WTC11 (cell line): Measurements from ENCODE around the gene PRKCE. TPM values are rescaled to one million over a fixed set of nuclear protein-coding genes. Genes with fewer than 3 reads are reported as not detected.

Experiments
- ATAC-seq: fragments of 200-7000 bp; cut with Tn5 transposase; 2 replicates; pipeline ENCODE4 v1.10.0; 2021; ENCODE audit warnings: mild to moderate bottlenecking, moderate library complexity
- CTCF ChIA-PET: fragments of 300-600 bp; sonication (Branson Sonifier 250); formaldehyde crosslinking; loops from one replicate; lab custom pipeline; 2021; ENCODE audit warnings: antibody characterized with exemption; lab: Charles Lee
- POLR2A ChIA-PET: fragments of 350-600 bp; sonication (Branson Sonifier 250); formaldehyde crosslinking; loops from one replicate; lab custom pipeline; 2021; ENCODE audit warnings: antibody characterized with exemption; lab: Charles Lee
- DNase-seq: peaks from one replicate; pipeline ENCODE4 v3.0.0; 2021; ENCODE audit warnings: low spot score
- H3K27ac Mint-ChIP-seq: 2 replicates; pipeline ENCODE4 v1.8.0; 2021; ENCODE audit warnings: mixed read lengths
- H3K27me3 Mint-ChIP-seq: 2 replicates; pipeline ENCODE4 v1.8.0; 2021; ENCODE audit warnings: low read depth, mild to moderate bottlenecking, moderate library complexity, mixed read lengths
- H3K36me3 Mint-ChIP-seq: 2 replicates; pipeline ENCODE4 v1.8.0; 2021; ENCODE audit warnings: mixed read lengths
- H3K4me1 Mint-ChIP-seq: 2 replicates; pipeline ENCODE4 v1.8.0; 2022; ENCODE audit warnings: mixed read lengths
- H3K4me3 Mint-ChIP-seq: 2 replicates; pipeline ENCODE4 v1.8.0; 2021; ENCODE audit warnings: mild to moderate bottlenecking, moderate library complexity, mixed read lengths
- H3K9me3 Mint-ChIP-seq: 2 replicates; pipeline ENCODE4 v1.8.0; 2021; ENCODE audit warnings: mixed read lengths
- CDX4 ChIP-seq: fragments of 250-450 bp; sonication (Bioruptor Pico); IDR thresholded peaks from 2 replicates; pipeline ENCODE4 v1.9.0; 2021; ENCODE audit warnings: moderate library complexity, mild to moderate bottlenecking, inconsistent platforms, borderline replicate concordance
- E2F5 ChIP-seq: sonication (generic); formaldehyde crosslinking; IDR thresholded peaks from 2 replicates; pipeline ENCODE4 v1.8.1; 2022; ENCODE audit warnings: mild to moderate bottlenecking, moderate library complexity, missing genetic modification reagents
- HMGA2 ChIP-seq: fragments of 250-450 bp; sonication (Bioruptor Pico); IDR thresholded peaks from 2 replicates; pipeline ENCODE4 v1.4.0; 2021; ENCODE audit warnings: mild to moderate bottlenecking, moderate library complexity
- JAZF1 ChIP-seq: fragments of 250-450 bp; sonication (Bioruptor Pico); IDR thresholded peaks from 2 replicates; pipeline ENCODE4 v1.9.0; 2021; ENCODE audit warnings: moderate library complexity, mild to moderate bottlenecking, inconsistent platforms
- JUN ChIP-seq: sonication (generic); formaldehyde crosslinking; IDR thresholded peaks from 2 replicates; pipeline ENCODE4 v1.8.0; 2023; ENCODE audit warnings: mild to moderate bottlenecking, missing genetic modification reagents
- ZBTB21 ChIP-seq: sonication (generic); formaldehyde crosslinking; IDR thresholded peaks from 2 replicates; pipeline ENCODE4 v1.8.1; 2023; ENCODE audit warnings: mild to moderate bottlenecking, missing genetic modification reagents, borderline replicate concordance
- ZMAT4 ChIP-seq: fragments of 250-450 bp; sonication (Bioruptor Pico); IDR thresholded peaks from 2 replicates; pipeline ENCODE4 v1.9.0; 2021; ENCODE audit warnings: mild to moderate bottlenecking
- ZNF138 ChIP-seq: sonication (generic); formaldehyde crosslinking; conservative IDR thresholded peaks from 2 replicates; pipeline ENCODE4 v1.8.1; 2022; ENCODE audit warnings: mild to moderate bottlenecking, moderate library complexity, missing genetic modification reagents
- ZNF263 ChIP-seq: sonication (generic); formaldehyde crosslinking; IDR thresholded peaks from 2 replicates; pipeline ENCODE4 v1.8.1; 2022; ENCODE audit warnings: low read depth, mild to moderate bottlenecking, moderate library complexity, missing genetic modification reagents
- total RNA-seq: library from RNA; stranded (reverse); gene quantifications from 3 replicates; pipeline ENCODE4 v1.2.3, GENCODE V29; 2021
- TF ChIP-seq, protein P1 (sequence below): fragments of 200-600 bp; IDR thresholded peaks from 2 replicates; pipeline ENCODE4 v1.8.0; 2022; ENCODE audit warnings: antibody characterized with exemption
- TF ChIP-seq, protein P2 (sequence below): sonication (generic); formaldehyde crosslinking; IDR thresholded peaks from 2 replicates; pipeline ENCODE4 v1.8.0; 2022; ENCODE audit warnings: mild to moderate bottlenecking, missing genetic modification reagents
- TF ChIP-seq, protein P3 (sequence below): sonication (generic); formaldehyde crosslinking; conservative IDR thresholded peaks from 2 replicates; pipeline ENCODE4 v1.8.1; 2023; ENCODE audit warnings: mild to moderate bottlenecking, low read depth, missing genetic modification reagents, moderate library complexity
- TF ChIP-seq, protein P4 (sequence below): sonication (generic); formaldehyde crosslinking; IDR thresholded peaks from 2 replicates; pipeline ENCODE4 v1.8.1; 2022; ENCODE audit warnings: low read depth, mild to moderate bottlenecking, moderate library complexity, missing genetic modification reagents, borderline replicate concordance
- TF ChIP-seq, protein P5 (sequence below): sonication (generic); formaldehyde crosslinking; IDR thresholded peaks from 2 replicates; pipeline ENCODE4 v1.8.1; 2023; ENCODE audit warnings: mild to moderate bottlenecking, missing genetic modification reagents, borderline replicate concordance

Gene PRKCE
- total RNA-seq, 1 experiment from 2014 or later: 5.8 TPM

- peak; percentile 46 for ATAC-seq
- CTCF ChIA-PET: interaction anchor here (0.6 to 1.2 kb wide), 2 partner anchors 19 to 35 kb away, joined by 3 to 4 read pairs; no protein-coding TSS in a partner anchor
- H3K36me3 Mint-ChIP-seq: no peaks in the 10 kb centered on the region
- H3K4me3 Mint-ChIP-seq: no peak overlapping the region
- no peak for TF ChIP-seq HMGA2 (CRISPR knock-in tag)
- no peak for TF ChIP-seq ZNF263 (CRISPR knock-in tag)
- TF ChIP-seq ZBTB21 (CRISPR knock-in tag): no peak
- TF ChIP-seq, protein P1, sequence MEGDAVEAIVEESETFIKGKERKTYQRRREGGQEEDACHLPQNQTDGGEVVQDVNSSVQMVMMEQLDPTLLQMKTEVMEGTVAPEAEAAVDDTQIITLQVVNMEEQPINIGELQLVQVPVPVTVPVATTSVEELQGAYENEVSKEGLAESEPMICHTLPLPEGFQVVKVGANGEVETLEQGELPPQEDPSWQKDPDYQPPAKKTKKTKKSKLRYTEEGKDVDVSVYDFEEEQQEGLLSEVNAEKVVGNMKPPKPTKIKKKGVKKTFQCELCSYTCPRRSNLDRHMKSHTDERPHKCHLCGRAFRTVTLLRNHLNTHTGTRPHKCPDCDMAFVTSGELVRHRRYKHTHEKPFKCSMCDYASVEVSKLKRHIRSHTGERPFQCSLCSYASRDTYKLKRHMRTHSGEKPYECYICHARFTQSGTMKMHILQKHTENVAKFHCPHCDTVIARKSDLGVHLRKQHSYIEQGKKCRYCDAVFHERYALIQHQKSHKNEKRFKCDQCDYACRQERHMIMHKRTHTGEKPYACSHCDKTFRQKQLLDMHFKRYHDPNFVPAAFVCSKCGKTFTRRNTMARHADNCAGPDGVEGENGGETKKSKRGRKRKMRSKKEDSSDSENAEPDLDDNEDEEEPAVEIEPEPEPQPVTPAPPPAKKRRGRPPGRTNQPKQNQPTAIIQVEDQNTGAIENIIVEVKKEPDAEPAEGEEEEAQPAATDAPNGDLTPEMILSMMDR: no peak
- TF ChIP-seq, protein P2, sequence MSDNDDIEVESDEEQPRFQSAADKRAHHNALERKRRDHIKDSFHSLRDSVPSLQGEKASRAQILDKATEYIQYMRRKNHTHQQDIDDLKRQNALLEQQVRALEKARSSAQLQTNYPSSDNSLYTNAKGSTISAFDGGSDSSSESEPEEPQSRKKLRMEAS: no peak
- no peak for TF ChIP-seq E2F5 (CRISPR knock-in tag)
- TF ChIP-seq, protein P3, sequence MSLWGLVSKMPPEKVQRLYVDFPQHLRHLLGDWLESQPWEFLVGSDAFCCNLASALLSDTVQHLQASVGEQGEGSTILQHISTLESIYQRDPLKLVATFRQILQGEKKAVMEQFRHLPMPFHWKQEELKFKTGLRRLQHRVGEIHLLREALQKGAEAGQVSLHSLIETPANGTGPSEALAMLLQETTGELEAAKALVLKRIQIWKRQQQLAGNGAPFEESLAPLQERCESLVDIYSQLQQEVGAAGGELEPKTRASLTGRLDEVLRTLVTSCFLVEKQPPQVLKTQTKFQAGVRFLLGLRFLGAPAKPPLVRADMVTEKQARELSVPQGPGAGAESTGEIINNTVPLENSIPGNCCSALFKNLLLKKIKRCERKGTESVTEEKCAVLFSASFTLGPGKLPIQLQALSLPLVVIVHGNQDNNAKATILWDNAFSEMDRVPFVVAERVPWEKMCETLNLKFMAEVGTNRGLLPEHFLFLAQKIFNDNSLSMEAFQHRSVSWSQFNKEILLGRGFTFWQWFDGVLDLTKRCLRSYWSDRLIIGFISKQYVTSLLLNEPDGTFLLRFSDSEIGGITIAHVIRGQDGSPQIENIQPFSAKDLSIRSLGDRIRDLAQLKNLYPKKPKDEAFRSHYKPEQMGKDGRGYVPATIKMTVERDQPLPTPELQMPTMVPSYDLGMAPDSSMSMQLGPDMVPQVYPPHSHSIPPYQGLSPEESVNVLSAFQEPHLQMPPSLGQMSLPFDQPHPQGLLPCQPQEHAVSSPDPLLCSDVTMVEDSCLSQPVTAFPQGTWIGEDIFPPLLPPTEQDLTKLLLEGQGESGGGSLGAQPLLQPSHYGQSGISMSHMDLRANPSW (CRISPR knock-in tag): no peak
- no peak for TF ChIP-seq JAZF1 (CRISPR knock-in tag)
- TF ChIP-seq, protein P4, sequence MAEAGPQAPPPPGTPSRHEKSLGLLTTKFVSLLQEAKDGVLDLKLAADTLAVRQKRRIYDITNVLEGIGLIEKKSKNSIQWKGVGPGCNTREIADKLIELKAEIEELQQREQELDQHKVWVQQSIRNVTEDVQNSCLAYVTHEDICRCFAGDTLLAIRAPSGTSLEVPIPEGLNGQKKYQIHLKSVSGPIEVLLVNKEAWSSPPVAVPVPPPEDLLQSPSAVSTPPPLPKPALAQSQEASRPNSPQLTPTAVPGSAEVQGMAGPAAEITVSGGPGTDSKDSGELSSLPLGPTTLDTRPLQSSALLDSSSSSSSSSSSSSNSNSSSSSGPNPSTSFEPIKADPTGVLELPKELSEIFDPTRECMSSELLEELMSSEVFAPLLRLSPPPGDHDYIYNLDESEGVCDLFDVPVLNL (CRISPR knock-in tag): no peak
- no peak for TF ChIP-seq ZNF138 (CRISPR knock-in tag)
- TF ChIP-seq, all 79 proteins: peak for 0
- Mint-ChIP-seq H3K4me1 (peaks cover 13% of the 10 kb centered on the region), H3K9me3 (no peaks in the 10 kb centered on the region), H3K27me3 (no peaks in the 10 kb centered on the region), H3K27ac (no peak overlapping the region)
- POLR2A ChIA-PET: no interaction called here
- no peak for DNase-seq
These were observed 256.1 kb downstream of the PRKCE start for GRCh38 chr2:45907592-45907991.

DNA sequence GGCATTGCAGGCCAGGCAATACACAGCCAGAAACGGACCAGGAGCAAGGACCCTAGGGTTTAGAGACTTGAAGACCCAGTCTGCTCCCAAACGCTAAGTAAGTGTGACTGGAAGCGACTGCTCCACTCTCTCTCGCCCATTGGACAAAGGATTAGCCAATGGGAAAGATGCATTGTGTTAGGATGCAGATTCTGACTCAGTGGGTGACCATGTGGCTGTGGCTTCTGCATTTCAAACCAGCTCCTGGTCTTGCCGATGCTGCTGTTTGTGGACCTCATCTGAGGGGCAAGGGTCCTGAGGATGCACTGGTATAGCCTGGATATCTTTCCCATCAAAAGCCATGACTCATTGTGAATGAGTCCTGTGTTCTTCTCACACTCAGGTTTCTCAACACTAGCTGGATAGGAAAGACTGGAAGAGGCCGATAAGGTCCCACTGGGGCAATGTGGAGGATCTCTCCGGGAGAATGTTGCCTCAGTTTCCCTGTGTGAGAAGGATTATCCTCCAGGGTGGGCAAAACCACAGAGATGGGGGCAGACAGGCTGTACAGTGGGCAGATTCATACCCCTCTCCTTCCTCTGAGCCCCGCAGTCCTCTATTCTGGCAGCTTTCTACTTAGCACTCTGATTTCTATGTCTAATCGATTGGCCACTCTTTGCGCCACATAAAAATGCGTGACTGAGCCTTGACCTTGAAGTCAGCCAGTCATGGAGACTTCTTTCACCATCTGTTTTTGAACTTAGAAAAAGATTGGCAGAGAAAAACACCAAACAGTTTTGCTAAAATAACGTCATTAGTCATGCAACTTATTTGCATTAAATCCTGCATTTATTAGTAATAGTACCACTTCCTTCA is 257.1 kb downstream of the PRKCE start:
- H3K9me3 Mint-ChIP-seq: no peaks in the 10 kb centered on the region
- no peaks in the 10 kb centered on the region for H3K27me3 Mint-ChIP-seq
- ChIA-PET POLR2A (no interaction called here), CTCF (interaction anchor here (1.2 kb wide), 1 partner anchor 34 kb away, joined by 3 read pairs; no protein-coding TSS in a partner anchor)
- peaks cover 13% of the 10 kb centered on the region for H3K4me1 Mint-ChIP-seq
- ATAC-seq: no peak
- H3K4me3 Mint-ChIP-seq: no peak overlapping the region
- no peak overlapping the region for H3K27ac Mint-ChIP-seq
- no peak for DNase-seq
- no peaks in the 10 kb centered on the region for H3K36me3 Mint-ChIP-seq
- TF ChIP-seq, protein P3 (CRISPR knock-in tag): no peak
- TF ChIP-seq CDX4 (CRISPR knock-in tag) (no peak), ZMAT4 (CRISPR knock-in tag) (no peak), JUN (CRISPR knock-in tag) (no peak)
- TF ChIP-seq, protein P5, sequence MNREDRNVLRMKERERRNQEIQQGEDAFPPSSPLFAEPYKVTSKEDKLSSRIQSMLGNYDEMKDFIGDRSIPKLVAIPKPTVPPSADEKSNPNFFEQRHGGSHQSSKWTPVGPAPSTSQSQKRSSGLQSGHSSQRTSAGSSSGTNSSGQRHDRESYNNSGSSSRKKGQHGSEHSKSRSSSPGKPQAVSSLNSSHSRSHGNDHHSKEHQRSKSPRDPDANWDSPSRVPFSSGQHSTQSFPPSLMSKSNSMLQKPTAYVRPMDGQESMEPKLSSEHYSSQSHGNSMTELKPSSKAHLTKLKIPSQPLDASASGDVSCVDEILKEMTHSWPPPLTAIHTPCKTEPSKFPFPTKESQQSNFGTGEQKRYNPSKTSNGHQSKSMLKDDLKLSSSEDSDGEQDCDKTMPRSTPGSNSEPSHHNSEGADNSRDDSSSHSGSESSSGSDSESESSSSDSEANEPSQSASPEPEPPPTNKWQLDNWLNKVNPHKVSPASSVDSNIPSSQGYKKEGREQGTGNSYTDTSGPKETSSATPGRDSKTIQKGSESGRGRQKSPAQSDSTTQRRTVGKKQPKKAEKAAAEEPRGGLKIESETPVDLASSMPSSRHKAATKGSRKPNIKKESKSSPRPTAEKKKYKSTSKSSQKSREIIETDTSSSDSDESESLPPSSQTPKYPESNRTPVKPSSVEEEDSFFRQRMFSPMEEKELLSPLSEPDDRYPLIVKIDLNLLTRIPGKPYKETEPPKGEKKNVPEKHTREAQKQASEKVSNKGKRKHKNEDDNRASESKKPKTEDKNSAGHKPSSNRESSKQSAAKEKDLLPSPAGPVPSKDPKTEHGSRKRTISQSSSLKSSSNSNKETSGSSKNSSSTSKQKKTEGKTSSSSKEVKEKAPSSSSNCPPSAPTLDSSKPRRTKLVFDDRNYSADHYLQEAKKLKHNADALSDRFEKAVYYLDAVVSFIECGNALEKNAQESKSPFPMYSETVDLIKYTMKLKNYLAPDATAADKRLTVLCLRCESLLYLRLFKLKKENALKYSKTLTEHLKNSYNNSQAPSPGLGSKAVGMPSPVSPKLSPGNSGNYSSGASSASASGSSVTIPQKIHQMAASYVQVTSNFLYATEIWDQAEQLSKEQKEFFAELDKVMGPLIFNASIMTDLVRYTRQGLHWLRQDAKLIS (CRISPR knock-in tag): no peak
- TF ChIP-seq, all 79 proteins: peak for 0
